HEK293 (cell line): Measurements from ENCODE around the gene DGUOK.

Experiments used
- CTCF ChIA-PET: fragments of 350-600 bp; formaldehyde crosslinking; extraction: SDS; loops from one replicate; lab custom pipeline; 2021; ENCODE audit warnings: antibody characterized with exemption; lab: Yijun Ruan, JAX
- POLR2A ChIA-PET: fragments of 300-600 bp; formaldehyde crosslinking; extraction: SDS; loops from one replicate; lab custom pipeline; 2020; ENCODE audit warnings: antibody characterized with exemption, inconsistent platforms; lab: Yijun Ruan, JAX
- H3K27ac ChIP-seq: fragments of 200-500 bp; sonication (Bioruptor generic); 2 replicates; pipeline ENCODE4 v1.5.1; 2014; ENCODE audit warnings: low read depth, low read length, control low read depth, inconsistent platforms; ENCODE audit errors: extremely low read depth
- H3K36me3 ChIP-seq, 2 experiments: fragments of 200-500 bp in 1 of 2; sonication (Bioruptor generic) in 1 of 2; 1 replicate in 1 of 2; 2 replicates in 1 of 2; pipeline ENCODE4 v1.5.1; 2014 to 2017; ENCODE audit warnings: inconsistent platforms in 2 of 2, low read length in 2 of 2; ENCODE audit not compliant: control insufficient read depth in 2 of 2, insufficient read depth in 1 of 2
- H3K4me1 ChIP-seq: fragments of 200-500 bp; sonication (Bioruptor generic); 2 replicates; pipeline ENCODE4 v1.5.1; 2014; ENCODE audit warnings: mild to moderate bottlenecking, low read length, inconsistent platforms; ENCODE audit not compliant: control insufficient read depth, insufficient read depth
- H3K4me3 ChIP-seq: 2 replicates; pipeline ENCODE4 v1.5.1; 2011; ENCODE audit warnings: low read depth, mild to moderate bottlenecking, control low read depth, low read length, moderate library complexity
- H3K9me3 ChIP-seq: fragments of 200-500 bp; sonication (Bioruptor generic); 2 replicates; pipeline ENCODE4 v1.5.1; 2014; ENCODE audit warnings: low read depth, low read length, inconsistent platforms; ENCODE audit not compliant: control insufficient read depth, insufficient read depth
- ELK4 ChIP-seq: IDR thresholded peaks from 2 replicates; pipeline ENCODE4 v1.6.1; 2011; ENCODE audit warnings: mild to moderate bottlenecking, low read depth, low read length, borderline replicate concordance
- GLIS1 ChIP-seq: fragments of 450-650 bp; formaldehyde crosslinking; IDR thresholded peaks from 2 replicates; pipeline ENCODE4 v1.5.1; 2016; ENCODE audit warnings: missing biosample characterization, missing genetic modification characterization
- KLF9 ChIP-seq: fragments of 450-650 bp; formaldehyde crosslinking; IDR thresholded peaks from 2 replicates; pipeline ENCODE4 v1.5.1; 2016; ENCODE audit warnings: missing biosample characterization, missing genetic modification characterization, low read depth
- MZF1 ChIP-seq: fragments of 450-650 bp; formaldehyde crosslinking; IDR thresholded peaks from 2 replicates; pipeline ENCODE4 v1.5.1; 2017; ENCODE audit warnings: missing biosample characterization, missing genetic modification characterization, borderline replicate concordance
- PRDM4 ChIP-seq: fragments of 450-650 bp; formaldehyde crosslinking; IDR thresholded peaks from 2 replicates; pipeline ENCODE4 v1.5.1; 2017; ENCODE audit warnings: missing biosample characterization, missing genetic modification characterization
- RBAK ChIP-seq: fragments of 450-650 bp; formaldehyde crosslinking; IDR thresholded peaks from 2 replicates; pipeline ENCODE4 v1.5.1; 2016; ENCODE audit warnings: missing biosample characterization, missing genetic modification characterization
- SETDB1 ChIP-seq: IDR thresholded peaks from one replicate; pipeline ENCODE4 v1.6.1; 2017; ENCODE audit warnings: mild to moderate bottlenecking, low read length, moderate library complexity, mixed read lengths; ENCODE audit not compliant: insufficient read length
- ZNF211 ChIP-seq: fragments of 450-650 bp; formaldehyde crosslinking; IDR thresholded peaks from 2 replicates; pipeline ENCODE4 v1.5.1; 2016; ENCODE audit warnings: low read depth, missing biosample characterization, missing genetic modification characterization
- ZNF223 ChIP-seq: fragments of 450-650 bp; formaldehyde crosslinking; IDR thresholded peaks from 2 replicates; pipeline ENCODE4 v1.5.1; 2016; ENCODE audit warnings: missing biosample characterization, missing genetic modification characterization
- ZNF239 ChIP-seq: fragments of 450-650 bp; formaldehyde crosslinking; IDR thresholded peaks from 2 replicates; pipeline ENCODE4 v1.5.1; 2016; ENCODE audit warnings: missing biosample characterization, missing genetic modification characterization
- ZNF391 ChIP-seq: fragments of 450-650 bp; formaldehyde crosslinking; IDR thresholded peaks from 2 replicates; pipeline ENCODE4 v1.5.1; 2016; ENCODE audit warnings: low read depth, missing biosample characterization, missing genetic modification characterization, borderline replicate concordance
- ZNF426 ChIP-seq: fragments of 450-650 bp; formaldehyde crosslinking; IDR thresholded peaks from 2 replicates; pipeline ENCODE4 v1.5.1; 2017; ENCODE audit warnings: missing biosample characterization, missing genetic modification characterization, mild to moderate bottlenecking, inconsistent platforms, moderate library complexity
- ZNF48 ChIP-seq: fragments of 450-650 bp; formaldehyde crosslinking; IDR thresholded peaks from 2 replicates; pipeline ENCODE4 v1.5.1; 2016; ENCODE audit warnings: missing biosample characterization, missing genetic modification characterization
- ZNF561 ChIP-seq: fragments of 450-650 bp; IDR thresholded peaks from 2 replicates; pipeline ENCODE4 v1.5.1; 2018; ENCODE audit warnings: missing biosample characterization, missing genetic modification characterization, borderline replicate concordance
- ZNF585B ChIP-seq: fragments of 450-650 bp; formaldehyde crosslinking; IDR thresholded peaks from 2 replicates; pipeline ENCODE4 v1.5.1; 2016; ENCODE audit warnings: missing biosample characterization, missing genetic modification characterization
- ZNF658 ChIP-seq: fragments of 450-650 bp; formaldehyde crosslinking; IDR thresholded peaks from 2 replicates; pipeline ENCODE4; 2016; ENCODE audit warnings: missing biosample characterization, missing genetic modification characterization
- TF ChIP-seq, protein P1 (sequence below): fragments of 450-650 bp; IDR thresholded peaks from 2 replicates; pipeline ENCODE4 v1.5.1; 2018; ENCODE audit warnings: missing biosample characterization, missing genetic modification characterization
- TF ChIP-seq, protein P2 (sequence below): fragments of 450-650 bp; formaldehyde crosslinking; IDR thresholded peaks from 2 replicates; pipeline ENCODE4 v1.5.1; 2016; ENCODE audit warnings: missing biosample characterization, missing genetic modification characterization, borderline replicate concordance

Gene DGUOK

GRCh38 chr2:73913414-73914054, 13.1 kb upstream of the DGUOK start:
- H3K4me3 ChIP-seq, result no peak overlapping the region
- TF ChIP-seq, protein P1, sequence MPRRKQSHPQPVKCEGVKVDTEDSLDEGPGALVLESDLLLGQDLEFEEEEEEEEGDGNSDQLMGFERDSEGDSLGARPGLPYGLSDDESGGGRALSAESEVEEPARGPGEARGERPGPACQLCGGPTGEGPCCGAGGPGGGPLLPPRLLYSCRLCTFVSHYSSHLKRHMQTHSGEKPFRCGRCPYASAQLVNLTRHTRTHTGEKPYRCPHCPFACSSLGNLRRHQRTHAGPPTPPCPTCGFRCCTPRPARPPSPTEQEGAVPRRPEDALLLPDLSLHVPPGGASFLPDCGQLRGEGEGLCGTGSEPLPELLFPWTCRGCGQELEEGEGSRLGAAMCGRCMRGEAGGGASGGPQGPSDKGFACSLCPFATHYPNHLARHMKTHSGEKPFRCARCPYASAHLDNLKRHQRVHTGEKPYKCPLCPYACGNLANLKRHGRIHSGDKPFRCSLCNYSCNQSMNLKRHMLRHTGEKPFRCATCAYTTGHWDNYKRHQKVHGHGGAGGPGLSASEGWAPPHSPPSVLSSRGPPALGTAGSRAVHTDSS, result no peak
- no peak for TF ChIP-seq KLF9
- no peak for TF ChIP-seq GLIS1
- no peak for TF ChIP-seq ZNF48 (tag by site-specific recombination)
- no peak for TF ChIP-seq SETDB1
- no peak for TF ChIP-seq ZNF426 (tag by site-specific recombination)
- TF ChIP-seq ZNF223, result no peak
- no peak for TF ChIP-seq ZNF658 (tag by site-specific recombination)
- no peak for TF ChIP-seq ZNF391 (tag by site-specific recombination)
- TF ChIP-seq RBAK (tag by site-specific recombination), result no peak
- TF ChIP-seq ZNF561 (tag by site-specific recombination), result no peak
- TF ChIP-seq ZNF211 (tag by site-specific recombination), result no peak
- no peak for TF ChIP-seq ZNF239 (tag by site-specific recombination)
- TF ChIP-seq, protein P2, sequence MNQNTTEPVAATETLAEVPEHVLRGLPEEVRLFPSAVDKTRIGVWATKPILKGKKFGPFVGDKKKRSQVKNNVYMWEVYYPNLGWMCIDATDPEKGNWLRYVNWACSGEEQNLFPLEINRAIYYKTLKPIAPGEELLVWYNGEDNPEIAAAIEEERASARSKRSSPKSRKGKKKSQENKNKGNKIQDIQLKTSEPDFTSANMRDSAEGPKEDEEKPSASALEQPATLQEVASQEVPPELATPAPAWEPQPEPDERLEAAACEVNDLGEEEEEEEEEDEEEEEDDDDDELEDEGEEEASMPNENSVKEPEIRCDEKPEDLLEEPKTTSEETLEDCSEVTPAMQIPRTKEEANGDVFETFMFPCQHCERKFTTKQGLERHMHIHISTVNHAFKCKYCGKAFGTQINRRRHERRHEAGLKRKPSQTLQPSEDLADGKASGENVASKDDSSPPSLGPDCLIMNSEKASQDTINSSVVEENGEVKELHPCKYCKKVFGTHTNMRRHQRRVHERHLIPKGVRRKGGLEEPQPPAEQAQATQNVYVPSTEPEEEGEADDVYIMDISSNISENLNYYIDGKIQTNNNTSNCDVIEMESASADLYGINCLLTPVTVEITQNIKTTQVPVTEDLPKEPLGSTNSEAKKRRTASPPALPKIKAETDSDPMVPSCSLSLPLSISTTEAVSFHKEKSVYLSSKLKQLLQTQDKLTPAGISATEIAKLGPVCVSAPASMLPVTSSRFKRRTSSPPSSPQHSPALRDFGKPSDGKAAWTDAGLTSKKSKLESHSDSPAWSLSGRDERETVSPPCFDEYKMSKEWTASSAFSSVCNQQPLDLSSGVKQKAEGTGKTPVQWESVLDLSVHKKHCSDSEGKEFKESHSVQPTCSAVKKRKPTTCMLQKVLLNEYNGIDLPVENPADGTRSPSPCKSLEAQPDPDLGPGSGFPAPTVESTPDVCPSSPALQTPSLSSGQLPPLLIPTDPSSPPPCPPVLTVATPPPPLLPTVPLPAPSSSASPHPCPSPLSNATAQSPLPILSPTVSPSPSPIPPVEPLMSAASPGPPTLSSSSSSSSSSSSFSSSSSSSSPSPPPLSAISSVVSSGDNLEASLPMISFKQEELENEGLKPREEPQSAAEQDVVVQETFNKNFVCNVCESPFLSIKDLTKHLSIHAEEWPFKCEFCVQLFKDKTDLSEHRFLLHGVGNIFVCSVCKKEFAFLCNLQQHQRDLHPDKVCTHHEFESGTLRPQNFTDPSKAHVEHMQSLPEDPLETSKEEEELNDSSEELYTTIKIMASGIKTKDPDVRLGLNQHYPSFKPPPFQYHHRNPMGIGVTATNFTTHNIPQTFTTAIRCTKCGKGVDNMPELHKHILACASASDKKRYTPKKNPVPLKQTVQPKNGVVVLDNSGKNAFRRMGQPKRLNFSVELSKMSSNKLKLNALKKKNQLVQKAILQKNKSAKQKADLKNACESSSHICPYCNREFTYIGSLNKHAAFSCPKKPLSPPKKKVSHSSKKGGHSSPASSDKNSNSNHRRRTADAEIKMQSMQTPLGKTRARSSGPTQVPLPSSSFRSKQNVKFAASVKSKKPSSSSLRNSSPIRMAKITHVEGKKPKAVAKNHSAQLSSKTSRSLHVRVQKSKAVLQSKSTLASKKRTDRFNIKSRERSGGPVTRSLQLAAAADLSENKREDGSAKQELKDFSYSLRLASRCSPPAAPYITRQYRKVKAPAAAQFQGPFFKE (tag by site-specific recombination), result no peak
- TF ChIP-seq PRDM4 (tag by site-specific recombination), result no peak
- no peak for TF ChIP-seq ZNF585B (tag by site-specific recombination)
- TF ChIP-seq MZF1 (tag by site-specific recombination), result no peak
- no peak for TF ChIP-seq ELK4

More at GRCh38 chr2:73913414-73914054, 13.1 kb upstream of the DGUOK start:
- no peaks in the 10 kb centered on the region for H3K36me3 ChIP-seq
- no peaks in the 10 kb centered on the region for H3K9me3 ChIP-seq
- POLR2A ChIA-PET, result no interaction called here
- CTCF ChIA-PET, result no interaction called here
- H3K27ac ChIP-seq, result no peak overlapping the region
- no peaks in the 10 kb centered on the region for H3K4me1 ChIP-seq
